CD1c-positive myeloid dendritic cell (primary cell): ENCODE measurements around the gene A2M.

Experiments
- DNase-seq: peaks from one replicate; pipeline ENCODE4 v3.0.0-alpha.2; 2016; ENCODE audit errors: extremely low spot score

The A2M gene

GRCh38 chr12:9099552-9100190, 16.0 kb downstream of the A2M start:
- no peak for DNase-seq

- DNase-seq = no peak
These were observed 17.2 kb downstream of the A2M start for GRCh38 chr12:9098463-9099026.

- no peak for DNase-seq
These were observed 17.6 kb downstream of the A2M start for GRCh38 chr12:9098115-9098452.

- no peak for DNase-seq
These were observed 19.0 kb downstream of the A2M start for GRCh38 chr12:9096563-9097176.

GRCh38 chr12:9095322-9095721, 20.4 kb downstream of the A2M start:
- no peak for DNase-seq

GRCh38 chr12:9094512-9095206, 21.1 kb downstream of the A2M start:
- DNase-seq = no peak

- no peak for DNase-seq
These were observed 23.7 kb downstream of the A2M start for GRCh38 chr12:9091891-9092598.

- DNase-seq = no peak
These were observed 25.5 kb downstream of the A2M start for GRCh38 chr12:9090220-9090619.

GRCh38 chr12:9087087-9087835, 28.5 kb downstream of the A2M start:
- no peak for DNase-seq

GRCh38 chr12:9086087-9086486, 29.6 kb downstream of the A2M start:
- no peak for DNase-seq

- no peak for DNase-seq
These were observed 31.3 kb downstream of the A2M start for GRCh38 chr12:9084417-9084816.

GRCh38 chr12:9083793-9084192, 31.9 kb downstream of the A2M start:
- DNase-seq = no peak

- no peak for DNase-seq
These were observed 33.9 kb downstream of the A2M start for GRCh38 chr12:9081667-9082427.

GRCh38 chr12:9079883-9080675, 35.6 kb downstream of the A2M start:
- no peak for DNase-seq

GRCh38 chr12:9079082-9079481, 36.6 kb downstream of the A2M start:
- no peak for DNase-seq

- no peak for DNase-seq
These were observed 38.3 kb downstream of the A2M start for GRCh38 chr12:9077152-9078031.

- DNase-seq = no peak
These were observed 39.0 kb downstream of the A2M start for GRCh38 chr12:9076733-9077132.

GRCh38 chr12:9075138-9075535, 40.6 kb downstream of the A2M start:
- DNase-seq = no peak

- DNase-seq = no peak
These were observed 41.1 kb downstream of the A2M start for GRCh38 chr12:9074484-9075137.
